Measurements from ENCODE around the gene PARD3.

GRCh38 chr10:34177445-34177844, 637.7 kb downstream of the PARD3 start:
- TF ChIP-seq, protein P1, sequence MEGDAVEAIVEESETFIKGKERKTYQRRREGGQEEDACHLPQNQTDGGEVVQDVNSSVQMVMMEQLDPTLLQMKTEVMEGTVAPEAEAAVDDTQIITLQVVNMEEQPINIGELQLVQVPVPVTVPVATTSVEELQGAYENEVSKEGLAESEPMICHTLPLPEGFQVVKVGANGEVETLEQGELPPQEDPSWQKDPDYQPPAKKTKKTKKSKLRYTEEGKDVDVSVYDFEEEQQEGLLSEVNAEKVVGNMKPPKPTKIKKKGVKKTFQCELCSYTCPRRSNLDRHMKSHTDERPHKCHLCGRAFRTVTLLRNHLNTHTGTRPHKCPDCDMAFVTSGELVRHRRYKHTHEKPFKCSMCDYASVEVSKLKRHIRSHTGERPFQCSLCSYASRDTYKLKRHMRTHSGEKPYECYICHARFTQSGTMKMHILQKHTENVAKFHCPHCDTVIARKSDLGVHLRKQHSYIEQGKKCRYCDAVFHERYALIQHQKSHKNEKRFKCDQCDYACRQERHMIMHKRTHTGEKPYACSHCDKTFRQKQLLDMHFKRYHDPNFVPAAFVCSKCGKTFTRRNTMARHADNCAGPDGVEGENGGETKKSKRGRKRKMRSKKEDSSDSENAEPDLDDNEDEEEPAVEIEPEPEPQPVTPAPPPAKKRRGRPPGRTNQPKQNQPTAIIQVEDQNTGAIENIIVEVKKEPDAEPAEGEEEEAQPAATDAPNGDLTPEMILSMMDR (IDR thresholded peaks at IDR 0.05): no peak
- TF ChIP-seq POLR2A (IDR thresholded peaks at IDR 0.05): no peak
- TF ChIP-seq EP300 (IDR thresholded peaks at IDR 0.05): no peak
